Hepatic stellate cell (primary cell): ENCODE results near the gene CCNI.
"Not testable (repeated sequence)": the region's sequence is repeated elsewhere in the genome, so short reads cannot be mapped to it uniquely, and the experiment has no call there.

Source experiments
- DNase-seq: peaks from one replicate; pipeline ENCODE4 v3.0.0; 2011; ENCODE audit warnings: low spot score

The CCNI gene, protein sequence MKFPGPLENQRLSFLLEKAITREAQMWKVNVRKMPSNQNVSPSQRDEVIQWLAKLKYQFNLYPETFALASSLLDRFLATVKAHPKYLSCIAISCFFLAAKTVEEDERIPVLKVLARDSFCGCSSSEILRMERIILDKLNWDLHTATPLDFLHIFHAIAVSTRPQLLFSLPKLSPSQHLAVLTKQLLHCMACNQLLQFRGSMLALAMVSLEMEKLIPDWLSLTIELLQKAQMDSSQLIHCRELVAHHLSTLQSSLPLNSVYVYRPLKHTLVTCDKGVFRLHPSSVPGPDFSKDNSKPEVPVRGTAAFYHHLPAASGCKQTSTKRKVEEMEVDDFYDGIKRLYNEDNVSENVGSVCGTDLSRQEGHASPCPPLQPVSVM

DNA sequence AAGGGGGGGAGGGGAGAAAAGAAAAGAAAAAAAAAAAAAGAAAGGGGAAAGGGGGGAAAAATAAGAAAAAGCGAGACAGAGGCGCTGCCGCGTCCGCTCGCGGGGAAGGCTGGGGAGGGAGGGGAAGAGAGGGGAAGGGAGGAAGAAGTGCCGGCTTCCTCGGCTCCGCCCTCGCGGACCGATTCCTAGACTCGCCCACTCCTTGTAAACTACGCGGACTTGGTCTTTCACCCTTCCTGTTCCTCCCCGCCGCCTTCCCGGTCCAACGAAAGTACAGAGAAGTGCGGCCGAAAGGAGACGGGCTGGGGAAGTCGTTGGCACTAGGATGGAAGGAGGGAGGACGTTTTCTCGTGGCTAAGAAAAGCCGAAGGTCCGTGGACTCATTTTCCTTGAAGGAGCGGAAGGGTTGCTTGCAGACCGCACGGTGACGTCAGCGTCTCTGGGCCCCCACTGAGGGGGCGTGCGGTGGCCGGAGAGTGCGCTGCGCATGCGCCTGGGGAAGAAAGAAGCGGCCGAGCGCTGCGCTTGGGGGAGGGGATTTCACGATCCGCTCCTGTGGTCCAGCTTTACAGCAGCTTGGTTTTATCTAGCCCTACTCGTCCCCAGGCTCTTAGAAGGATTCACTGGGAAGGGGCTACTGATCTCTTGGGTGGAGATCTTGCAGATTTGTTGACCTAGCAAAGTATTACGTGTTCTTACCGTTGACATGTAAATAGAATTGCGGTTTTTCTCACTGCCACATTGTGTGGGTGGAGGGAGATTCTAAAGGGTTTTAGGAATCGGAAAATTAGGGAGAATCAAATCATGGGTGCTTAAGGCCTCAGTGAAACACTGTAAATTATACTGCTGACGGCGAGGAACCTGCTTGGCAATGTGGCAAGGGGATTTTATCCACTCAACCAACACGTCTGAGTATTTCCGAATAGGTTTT, at the start of gene CCNI:
TSS of gene CCNI (minus strand) at position 121 of the 931 bp plus-strand sequence. CDS start 9,627 bp downstream, outside the sequence.
- peak; percentile 94 for DNase-seq

DNA sequence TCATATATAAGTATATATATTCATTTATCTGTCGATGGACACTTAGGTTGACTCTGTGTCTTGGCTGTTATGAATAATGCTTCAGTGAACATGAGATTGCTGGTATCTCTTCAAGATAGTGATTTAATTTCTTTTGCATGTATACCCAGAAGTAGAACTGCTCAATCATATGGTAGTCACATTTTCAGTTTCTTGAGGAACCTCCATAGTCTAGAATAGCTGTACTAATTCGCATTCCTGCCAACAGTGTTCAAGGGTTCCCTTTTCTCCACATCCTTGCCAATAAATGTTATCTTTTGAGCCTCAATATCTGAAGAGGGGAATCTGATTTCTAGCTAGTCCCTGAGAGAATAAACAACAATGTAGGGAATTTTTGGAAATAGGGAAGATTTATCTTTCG, 48.8 kb upstream of the CCNI start:
- no peak for DNase-seq

DNA sequence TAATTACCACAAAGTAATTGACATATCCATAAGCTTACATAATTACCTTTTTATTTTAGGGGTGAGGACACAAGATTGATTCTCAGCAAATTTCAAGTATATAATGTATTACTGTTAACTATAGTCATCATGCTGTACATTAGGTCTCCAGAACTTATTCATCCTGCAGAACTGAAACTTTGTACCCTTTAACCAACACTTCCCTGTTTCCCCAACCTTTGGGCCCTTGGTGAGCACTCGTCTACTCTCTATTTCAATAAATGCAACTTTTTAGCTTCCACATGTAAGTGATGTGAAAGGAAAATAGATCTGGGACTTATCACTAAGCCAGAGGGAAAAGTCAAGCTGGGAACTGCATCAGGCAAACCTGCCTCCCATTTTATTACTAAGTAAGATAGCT, 47.6 kb upstream of the CCNI start:
- no peak for DNase-seq

DNA sequence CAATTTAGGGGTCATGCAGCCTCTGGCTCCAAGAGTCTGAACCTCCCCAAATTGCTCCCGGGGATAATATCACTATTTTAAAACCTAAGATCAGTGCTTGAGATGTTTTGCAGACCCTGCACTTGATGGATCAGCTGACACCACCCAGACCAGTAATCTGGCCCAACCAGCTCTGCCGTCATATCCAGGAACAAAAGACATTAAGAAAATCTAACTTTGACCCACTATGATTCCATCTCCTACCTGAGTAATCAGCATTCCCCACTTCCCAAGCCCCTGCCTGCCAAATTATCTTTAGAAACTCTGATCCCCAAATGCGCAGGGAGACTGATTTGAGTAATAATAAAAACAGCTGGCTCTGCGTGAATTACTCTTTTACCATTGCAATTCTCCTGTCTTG, 46.9 kb upstream of the CCNI start:
- no peak for DNase-seq

DNA sequence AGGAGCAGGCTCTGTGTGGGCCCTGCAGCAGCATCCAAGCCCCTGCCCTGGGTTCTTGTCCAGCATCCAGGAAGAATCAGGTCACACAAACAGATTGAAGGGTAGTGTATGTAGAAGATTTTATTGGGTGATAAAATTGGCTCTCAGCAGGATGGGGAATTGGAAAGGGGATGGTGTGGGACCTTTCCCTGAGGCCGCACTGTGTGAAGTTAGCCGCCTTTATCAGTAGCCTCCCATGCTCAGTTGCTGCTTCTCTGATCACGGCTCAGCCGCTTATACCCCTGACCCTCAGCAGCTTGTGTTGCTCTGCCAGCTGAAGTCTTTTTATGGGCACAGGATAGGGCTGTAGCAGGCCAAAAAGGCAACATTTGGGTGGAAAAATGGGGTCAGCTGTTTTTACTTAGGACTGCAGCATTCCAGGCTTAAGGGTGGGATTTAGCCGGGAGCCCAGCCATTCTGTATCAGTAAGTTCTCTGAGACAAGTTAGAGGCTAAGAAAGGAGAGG, 46.0 kb upstream of the CCNI start:
- DNase-seq: no peak

DNA sequence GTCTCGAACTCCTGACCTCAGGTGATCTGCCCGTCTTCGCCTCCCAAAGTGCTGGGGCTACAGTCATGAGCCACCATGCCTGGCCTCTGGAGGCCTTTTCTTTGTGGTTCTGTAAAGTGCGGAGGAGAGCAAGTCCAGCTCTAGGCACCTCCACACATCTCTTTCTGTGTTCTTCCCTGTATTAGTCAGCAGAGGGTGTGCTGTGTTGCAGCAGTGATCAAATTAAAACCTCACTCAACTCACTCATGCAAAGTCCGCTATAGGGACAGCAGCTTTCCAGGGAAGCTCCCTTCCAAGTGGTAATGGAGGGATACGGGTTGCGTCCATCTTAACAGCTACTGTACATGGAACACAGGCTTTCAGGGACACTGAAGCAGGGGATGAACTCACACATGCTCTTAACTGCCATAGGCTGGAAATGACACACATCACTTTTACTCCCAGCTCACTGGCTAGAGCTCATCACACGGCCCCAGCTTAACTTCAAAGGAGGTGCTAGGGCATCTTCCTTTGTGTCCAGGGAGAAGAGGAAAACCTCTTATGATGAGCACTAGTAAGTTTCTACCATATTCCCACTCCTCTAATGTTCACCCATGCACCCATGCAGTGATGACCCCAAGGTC, 45.2 kb upstream of the CCNI start:
- no peak for DNase-seq

DNA sequence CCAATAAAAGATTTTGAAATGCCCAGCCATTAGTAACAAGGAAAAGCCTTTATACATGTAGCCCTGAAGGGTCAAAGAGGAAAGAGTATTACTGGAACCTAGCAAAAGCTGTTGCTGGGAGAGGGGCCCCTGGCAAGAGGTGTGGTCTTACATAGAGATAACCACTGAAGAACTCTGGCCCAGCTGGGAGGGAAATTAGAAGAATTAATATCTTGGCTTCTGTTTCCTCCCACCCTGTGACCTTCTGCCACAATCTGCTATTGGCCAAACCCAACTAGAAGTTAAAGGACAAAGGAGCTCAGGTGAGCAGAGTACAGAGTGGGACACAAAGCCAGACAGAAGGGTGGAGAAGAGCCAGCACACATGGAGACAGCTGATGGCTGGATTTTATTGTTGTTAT, 41.9 kb upstream of the CCNI start:
- DNase-seq: no peak

DNA sequence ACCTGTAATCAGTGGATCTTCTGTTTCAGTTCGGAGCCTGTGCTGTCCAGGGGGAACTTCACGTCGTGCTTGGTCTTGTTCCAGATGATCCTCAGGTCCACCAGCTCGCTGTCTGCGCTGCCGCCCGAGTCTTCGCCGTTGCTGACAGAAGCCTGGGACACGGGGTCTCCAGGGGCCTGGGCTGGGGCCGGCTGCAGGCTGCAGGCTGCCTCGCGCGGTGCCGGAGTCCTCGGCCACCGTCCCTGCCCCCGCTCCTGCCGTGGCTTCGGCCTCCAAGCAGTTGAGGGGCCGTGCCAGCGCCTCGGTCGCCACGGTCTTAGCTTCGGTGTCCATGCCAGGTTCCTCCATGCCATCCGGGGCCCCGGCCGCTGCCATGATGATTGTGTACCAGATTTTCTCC, 37.3 kb upstream of the CCNI start:
- DNase-seq: no peak

DNA sequence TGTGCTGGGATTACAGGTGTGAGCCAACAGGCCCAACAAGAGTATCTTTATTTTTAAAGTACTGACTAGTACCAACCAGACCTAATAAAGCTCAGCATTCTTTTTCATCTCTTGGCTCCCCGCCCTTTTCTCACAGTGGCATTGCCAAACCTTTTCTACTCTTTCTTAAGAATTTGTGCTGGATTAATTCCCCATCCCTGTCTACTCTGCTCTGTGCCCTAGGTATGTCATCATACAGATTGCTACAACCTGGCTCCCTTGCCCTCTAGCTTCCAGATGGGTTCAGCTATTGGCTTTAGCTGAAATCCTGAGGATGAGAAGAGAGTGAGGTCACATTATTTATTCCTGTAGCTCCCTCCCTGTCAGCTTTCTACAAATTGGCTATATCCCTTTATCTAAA, 34.9 kb upstream of the CCNI start:
- DNase-seq: no peak

DNA sequence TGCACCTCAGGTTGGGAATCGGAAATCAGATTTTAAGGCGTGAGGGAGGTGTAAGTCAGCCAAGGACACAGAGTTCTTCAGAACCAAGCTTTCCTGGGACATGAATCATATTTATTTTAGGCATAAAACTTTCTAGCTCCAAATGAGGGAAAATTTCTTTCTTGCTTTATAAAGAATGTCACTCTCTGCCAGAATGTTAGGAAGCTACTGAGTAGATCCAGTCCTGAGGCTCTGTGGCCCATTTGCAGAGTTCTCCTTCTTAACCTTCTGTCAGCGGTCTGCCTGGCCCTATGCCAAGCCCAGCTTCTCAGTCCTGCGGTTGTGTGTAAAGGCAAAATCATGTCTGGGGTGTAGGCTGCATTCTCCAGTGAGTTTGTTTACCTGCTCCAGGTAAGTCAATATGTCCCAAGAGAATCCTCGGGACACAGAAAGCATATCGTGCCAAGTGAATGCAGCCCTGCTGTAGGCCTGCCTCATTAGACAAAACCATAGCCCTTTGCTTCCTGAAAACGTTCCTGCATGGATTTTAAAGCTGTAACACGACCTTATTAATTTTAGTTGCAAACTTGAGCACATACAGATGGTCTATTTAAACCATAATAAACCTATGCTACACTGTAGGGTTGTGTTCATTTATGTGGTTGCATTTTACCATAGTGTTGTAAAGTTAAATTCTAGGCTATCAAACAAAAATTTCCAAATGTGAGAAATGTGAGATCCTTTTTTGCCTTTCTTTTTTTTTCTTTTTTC, 29.2 kb upstream of the CCNI start:
- no peak for DNase-seq

DNA sequence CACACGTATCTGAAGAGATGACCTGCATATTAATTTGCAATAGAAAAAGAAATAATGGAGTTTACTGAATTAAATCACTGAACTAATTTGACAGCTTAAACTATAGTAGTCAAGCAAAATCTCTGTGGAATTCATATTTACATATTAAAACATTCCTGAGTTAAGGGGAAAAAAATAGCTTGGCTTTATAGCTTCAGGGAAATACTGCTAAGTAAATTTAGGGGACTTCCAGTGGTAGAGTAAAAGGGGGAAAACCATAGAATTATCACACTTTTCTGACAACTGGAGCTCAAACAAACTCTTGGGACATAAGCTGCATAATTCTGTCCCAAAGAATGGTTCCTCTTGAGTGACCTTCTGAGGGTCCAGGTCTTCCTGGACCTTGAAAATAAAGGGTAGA, 28.6 kb upstream of the CCNI start:
- DNase-seq: no peak

DNA sequence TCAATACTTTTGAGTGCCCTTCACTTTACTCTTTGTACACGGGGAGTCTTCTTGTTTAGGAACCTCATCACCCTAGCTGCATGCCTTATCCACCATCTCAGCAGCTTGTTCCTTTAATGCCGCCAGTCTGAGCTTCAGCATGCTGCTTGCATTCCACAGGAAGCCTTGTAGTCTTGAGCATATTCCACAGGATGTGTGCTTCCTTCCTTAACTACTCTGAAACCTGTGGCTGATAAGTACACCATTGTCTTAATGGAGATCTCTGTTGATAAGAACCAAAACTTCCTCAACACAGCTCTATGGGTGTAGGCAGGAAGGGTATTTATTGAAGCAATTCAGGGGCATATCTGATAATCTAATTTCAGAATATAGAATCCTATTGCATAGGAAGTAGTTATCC, 24.4 kb upstream of the CCNI start:
- no peak for DNase-seq

DNA sequence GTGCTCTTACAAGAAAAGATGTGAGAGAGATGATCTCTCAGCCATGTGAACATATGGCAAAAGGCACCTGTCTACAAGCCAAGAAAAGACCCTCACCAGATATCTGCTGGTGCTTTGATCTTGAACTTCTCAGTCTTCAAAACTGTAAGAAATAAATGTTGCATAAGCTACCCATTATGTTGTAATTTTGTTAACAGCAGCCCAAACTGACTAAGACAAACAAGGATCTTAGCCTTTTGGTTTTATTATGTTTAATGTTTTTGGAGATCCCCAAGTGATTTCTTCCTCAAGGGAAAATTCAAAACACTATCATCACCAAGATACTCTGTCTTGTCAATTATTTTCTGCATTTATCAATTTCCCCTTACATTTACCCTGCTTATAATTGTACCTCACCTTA, 21.8 kb upstream of the CCNI start:
- DNase-seq: no peak

DNA sequence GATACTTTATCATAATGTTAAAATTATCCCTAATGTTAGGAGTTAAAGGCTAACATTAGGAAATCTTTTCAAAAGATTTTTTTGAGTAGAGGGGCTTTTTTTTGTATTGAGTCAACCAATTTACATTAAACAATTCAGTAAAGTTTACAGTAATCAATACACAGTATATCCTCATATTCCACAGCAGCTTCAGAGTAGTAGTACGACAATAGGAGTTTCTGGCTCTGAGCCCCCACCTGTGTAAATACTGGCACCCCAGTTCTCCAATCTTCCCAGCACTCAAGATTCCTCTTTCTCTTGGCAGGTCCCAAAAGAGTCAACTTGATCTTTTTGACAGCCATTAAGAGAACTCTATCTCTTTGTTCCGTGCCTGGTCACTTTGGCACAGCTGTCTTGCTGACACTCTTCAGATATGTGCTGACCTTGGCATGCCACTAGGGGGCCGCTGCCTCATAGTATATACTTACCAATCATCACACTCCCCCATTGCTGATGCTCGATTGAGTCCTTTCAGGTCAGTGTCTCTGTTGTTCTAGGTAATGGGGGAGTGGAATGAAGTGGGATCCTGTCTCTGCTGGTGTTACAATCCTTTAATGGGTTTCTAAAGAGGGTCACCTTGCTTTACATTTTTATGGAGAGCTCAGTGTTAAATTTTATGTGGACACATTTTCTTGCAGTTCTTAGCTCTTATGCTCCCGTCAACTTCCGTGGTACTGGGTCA, 19.5 kb upstream of the CCNI start:
- DNase-seq: peak; percentile 48

DNA sequence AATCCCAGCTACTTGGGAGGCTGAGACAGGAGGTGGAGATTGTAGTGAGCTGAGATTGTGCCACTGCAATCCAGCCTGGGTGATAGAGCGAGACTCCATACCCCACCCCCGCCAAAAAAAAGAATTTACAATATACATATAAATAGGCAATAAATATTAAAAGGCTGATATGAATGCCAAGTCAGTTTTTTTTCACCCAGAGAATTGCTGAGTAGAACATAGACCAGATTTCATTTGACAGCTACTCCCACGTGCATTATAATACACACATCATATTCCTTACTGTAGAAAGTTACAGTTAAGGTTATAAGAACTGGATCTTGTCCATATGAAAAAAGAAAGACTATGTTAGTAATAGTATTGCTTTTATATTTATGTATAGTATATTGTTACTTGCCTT, 18.7 kb upstream of the CCNI start:
- DNase-seq: no peak

DNA sequence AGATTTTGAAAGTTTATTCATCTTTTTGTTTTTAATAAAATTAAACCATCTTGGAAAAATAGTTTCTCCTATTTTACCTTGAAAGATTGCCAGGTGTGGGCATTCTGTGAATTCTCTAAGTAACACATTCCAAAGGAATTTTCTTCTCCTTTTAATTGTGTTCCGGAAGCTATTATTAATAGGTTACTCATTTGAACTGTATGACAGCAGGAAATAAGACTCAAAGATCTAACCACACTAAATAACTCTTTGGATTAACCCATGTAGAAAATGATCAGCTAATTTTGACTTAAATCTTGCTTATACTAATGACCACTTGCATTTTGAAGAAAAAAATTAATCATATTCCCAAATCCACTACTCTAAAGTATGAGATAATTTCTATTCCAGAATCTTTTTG, 17.6 kb upstream of the CCNI start:
- DNase-seq: no peak

DNA sequence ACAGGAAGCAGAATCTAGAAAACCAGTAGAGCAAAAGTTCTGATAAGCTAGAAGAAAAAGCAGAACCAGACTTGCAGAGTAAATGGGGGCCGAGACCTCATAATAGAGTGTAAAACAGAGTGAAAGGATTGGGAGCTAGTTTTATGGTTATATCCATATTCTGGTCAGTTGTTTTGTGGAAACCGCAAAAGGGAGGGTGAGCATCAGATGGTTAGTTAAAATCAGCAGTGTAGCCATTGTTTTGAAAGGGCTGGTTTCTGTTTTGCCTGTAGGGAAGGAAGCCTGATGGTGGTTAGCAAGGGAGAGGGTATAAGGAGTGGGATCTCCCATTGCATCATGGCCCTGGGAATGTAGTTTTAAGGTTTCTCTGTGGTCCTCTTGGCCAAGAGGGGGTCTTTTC, 17.2 kb upstream of the CCNI start:
- peak; percentile 9 for DNase-seq

DNA sequence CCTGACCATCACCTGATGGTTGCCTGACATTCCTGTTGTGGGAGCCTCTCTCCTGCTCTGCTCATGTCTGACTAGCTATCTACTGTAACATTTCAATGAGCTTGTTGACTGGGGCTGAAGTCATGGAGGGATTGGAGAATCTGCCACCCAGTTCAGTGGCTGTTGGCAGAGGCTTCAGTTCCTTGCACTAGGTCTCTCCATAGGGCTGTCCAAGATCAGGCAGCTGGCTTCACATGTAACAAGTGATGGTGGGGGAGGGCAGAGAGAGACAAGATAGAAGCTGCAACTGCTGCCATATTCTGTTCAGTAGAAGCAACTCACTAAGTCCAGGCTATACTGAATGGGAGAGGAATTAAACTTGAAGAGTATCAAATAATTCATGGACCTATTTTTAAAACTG, 14.1 kb upstream of the CCNI start:
- no peak for DNase-seq

DNA sequence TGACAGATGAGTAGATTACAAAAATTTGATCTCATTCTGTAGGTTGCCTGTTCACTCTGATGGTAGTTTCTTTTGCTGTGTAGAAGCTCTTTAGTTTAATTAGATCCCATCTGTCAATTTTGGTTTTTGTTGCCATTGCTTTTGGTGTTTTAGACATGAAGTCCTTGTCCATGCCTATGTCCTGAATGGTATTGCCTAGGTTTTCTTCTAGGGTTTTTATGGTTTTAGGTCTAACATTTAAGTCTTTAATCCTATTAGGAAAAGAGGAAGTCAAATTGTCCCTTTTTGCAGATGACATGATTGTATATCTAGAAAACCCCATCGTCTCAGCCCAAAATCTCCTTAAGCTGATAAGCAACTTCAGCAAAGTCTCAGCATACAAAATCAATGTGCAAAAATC, 11.2 kb upstream of the CCNI start:
- DNase-seq: not testable (repeated sequence)

DNA sequence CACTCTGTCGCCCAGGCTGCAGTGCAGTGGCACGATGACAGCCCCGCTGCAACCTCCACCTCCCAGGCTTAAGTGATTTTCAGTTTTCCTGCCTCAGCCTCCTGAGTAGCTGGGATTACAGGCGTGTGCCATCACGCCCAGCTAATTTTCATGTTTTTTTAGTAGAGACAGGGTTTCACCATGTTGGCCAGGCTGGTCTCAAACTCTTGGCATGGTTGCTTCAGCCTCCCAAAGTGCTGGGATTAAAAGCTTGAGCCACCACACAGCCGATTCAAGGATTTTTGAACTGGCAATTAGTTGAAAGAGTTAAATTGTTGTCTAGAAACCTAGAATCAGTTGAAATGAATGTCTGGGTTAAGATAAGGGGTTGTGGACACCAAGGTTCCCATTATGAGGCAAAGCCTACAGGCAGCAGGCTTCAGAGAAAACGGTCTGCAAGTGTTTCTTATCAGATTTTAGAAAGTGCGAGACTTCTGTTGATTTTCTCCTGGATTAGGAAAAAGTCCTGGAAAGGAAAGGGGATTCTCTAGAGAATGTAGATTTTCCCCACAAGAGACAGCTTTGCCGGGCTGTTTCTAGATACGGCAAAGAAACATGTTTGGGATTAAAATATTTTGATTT, 8.3 kb upstream of the CCNI start:
- no peak for DNase-seq
